ENCODE measurements around the gene ZEB1. TPM values are rescaled to one million over a fixed set of nuclear protein-coding genes. Genes with fewer than 3 reads are reported as not detected.

Gene ZEB1
- total and polyA plus RNA-seq, 10 of the 15 experiments (the other 5 are each of a cell fraction or from before 2014, with no cell fraction given): 10.4 to 35.6 (median 24.5) TPM

DNA sequence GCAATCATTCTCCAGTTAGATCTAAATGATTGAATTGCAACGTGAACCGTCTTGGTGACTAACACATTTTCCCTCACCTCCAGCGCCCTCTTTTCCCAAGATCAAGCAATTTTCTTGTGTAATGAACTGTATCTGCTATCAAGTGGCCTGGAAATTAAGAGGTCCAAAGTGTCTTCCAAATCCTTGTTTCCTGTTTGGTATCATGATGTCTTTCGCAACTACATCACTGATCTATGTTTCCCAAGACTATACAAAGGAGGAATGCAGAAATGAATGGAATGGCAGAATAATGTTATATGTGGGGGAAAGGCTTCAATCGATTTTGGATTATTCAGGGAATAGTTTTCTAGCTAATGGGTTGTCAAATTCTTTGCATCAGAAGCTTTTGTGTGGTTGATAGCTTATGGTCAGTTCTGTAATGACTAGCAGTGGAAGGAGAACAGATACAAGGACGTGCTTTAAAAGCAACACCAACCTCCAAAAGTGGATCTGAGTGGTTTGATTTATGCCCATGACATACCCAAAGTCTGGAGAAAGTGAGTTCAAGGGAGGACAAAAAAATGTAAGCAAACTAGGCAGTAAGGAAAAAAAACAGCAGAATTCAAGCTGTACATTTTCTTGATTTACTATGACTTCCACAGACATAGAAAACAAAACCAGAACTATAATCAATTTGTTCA, 14.6 kb upstream of the ZEB1 start:
- ChIA-PET RAD21 (ENCODE audit: unreplicated experiment) (no interaction called here), POLR2A (no interaction called here), CTCF (interaction anchor here (1.8 kb wide), 1 partner anchor 41 kb away, joined by 3 read pairs; no protein-coding TSS in a partner anchor), SMC1A (ENCODE audit: uncharacterized antibody, unreplicated experiment) (interaction anchor here (0.9 to 2.0 kb wide), 3 partner anchors 9 to 272 kb away, joined by 3 to 7 read pairs (median 4); no protein-coding TSS in a partner anchor)
- Histone ChIP-seq H2AFZ (ENCODE audit: control insufficient read depth, low read depth, low read length) (no peak overlapping the region), H3K4me3 (no peak overlapping the region), H3K27ac (ENCODE audit: control insufficient read depth, insufficient read depth) (no peak overlapping the region), H3K4me1 (ENCODE audit: control insufficient read depth, insufficient read depth, low read length) (0 out of 2 replicates have a peak, but pooled peaks cover 3% of the 10 kb centered on the region), H3K9ac (ENCODE audit: control insufficient read depth, insufficient read depth, low read length) (no peak overlapping the region), H3K79me2 (ENCODE audit: control insufficient read depth, insufficient read depth, low read length) (no peaks in the 10 kb centered on the region), H3K36me3 (ENCODE audit: control insufficient read depth in 2 of 2, insufficient read depth in 2 of 2, low read length in 1 of 2) (no peaks in the 10 kb centered on the region), H4K20me1 (ENCODE audit: control insufficient read depth, insufficient read depth) (no peaks in the 10 kb centered on the region), H3K4me2 (ENCODE audit: control insufficient read depth, insufficient read depth) (no peak overlapping the region), H3K27me3 (replicated peaks in 1 of 2; ENCODE audit: control insufficient read depth in 2 of 2, insufficient read depth in 2 of 2, low read length in 1 of 2) (no peaks in the 10 kb centered on the region), H3K9me3 (replicated peaks; ENCODE audit: control insufficient read depth, insufficient read depth, low read length) (no peaks in the 10 kb centered on the region)
- TF ChIP-seq EZH2 (IDR thresholded peaks at IDR 0.05; ENCODE audit: borderline replicate concordance, control insufficient read depth, low read depth, low read length): no peak
- TF ChIP-seq, protein P1, sequence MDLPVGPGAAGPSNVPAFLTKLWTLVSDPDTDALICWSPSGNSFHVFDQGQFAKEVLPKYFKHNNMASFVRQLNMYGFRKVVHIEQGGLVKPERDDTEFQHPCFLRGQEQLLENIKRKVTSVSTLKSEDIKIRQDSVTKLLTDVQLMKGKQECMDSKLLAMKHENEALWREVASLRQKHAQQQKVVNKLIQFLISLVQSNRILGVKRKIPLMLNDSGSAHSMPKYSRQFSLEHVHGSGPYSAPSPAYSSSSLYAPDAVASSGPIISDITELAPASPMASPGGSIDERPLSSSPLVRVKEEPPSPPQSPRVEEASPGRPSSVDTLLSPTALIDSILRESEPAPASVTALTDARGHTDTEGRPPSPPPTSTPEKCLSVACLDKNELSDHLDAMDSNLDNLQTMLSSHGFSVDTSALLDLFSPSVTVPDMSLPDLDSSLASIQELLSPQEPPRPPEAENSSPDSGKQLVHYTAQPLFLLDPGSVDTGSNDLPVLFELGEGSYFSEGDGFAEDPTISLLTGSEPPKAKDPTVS (IDR thresholded peaks at IDR 0.05; ENCODE audit: low read depth, low read length): no peak
- no peak for TF ChIP-seq CHD1 (IDR thresholded peaks at IDR 0.05; ENCODE audit: low read depth, low read length)
- TF ChIP-seq RAD51 (IDR thresholded peaks at IDR 0.05): no peak
- TF ChIP-seq, protein P2, sequence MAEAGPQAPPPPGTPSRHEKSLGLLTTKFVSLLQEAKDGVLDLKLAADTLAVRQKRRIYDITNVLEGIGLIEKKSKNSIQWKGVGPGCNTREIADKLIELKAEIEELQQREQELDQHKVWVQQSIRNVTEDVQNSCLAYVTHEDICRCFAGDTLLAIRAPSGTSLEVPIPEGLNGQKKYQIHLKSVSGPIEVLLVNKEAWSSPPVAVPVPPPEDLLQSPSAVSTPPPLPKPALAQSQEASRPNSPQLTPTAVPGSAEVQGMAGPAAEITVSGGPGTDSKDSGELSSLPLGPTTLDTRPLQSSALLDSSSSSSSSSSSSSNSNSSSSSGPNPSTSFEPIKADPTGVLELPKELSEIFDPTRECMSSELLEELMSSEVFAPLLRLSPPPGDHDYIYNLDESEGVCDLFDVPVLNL (IDR thresholded peaks at IDR 0.05; ENCODE audit: low read depth, low read length): no peak
- no peak for TF ChIP-seq ZNF217 (IDR thresholded peaks at IDR 0.05)
- no peak for TF ChIP-seq ZNF384 (IDR thresholded peaks at IDR 0.05; ENCODE audit: borderline replicate concordance, low read depth, low read length)
- no peak for TF ChIP-seq CBFB (IDR thresholded peaks at IDR 0.05; ENCODE audit: low read depth)
- no peak for TF ChIP-seq ATF7 (IDR thresholded peaks at IDR 0.05; ENCODE audit: low read depth)
- no peak for TF ChIP-seq PKNOX1 (IDR thresholded peaks at IDR 0.05)
- no peak for TF ChIP-seq IKZF2 (IDR thresholded peaks at IDR 0.05)
- no peak for TF ChIP-seq BCL11A (IDR thresholded peaks at IDR 0.05; ENCODE audit: low read depth, low read length)
- no peak for TF ChIP-seq BCLAF1 (IDR thresholded peaks at IDR 0.05)
- no peak for TF ChIP-seq USF2 (IDR thresholded peaks at IDR 0.05; ENCODE audit: borderline replicate concordance, low read depth, low read length)
- 75% methylated on average over 6 of the region's 6 CpGs for WGBS (ENCODE audit: insufficient coverage, insufficient replicate concordance, low lambda C conversion rate, missing lambda C conversion rate)
- in situ Hi-C loops (cut with MboI): no loop called here
- FAIRE-seq (no peak), DNase-seq (ENCODE audit: low read depth, low spot score) (no peak), ATAC-seq (no peak)
- intact Hi-C loops (cut with micrococcal nuclease; ENCODE audit: unreplicated experiment): no loop called here
- no TSS peak for BruUV-seq (replicated peaks)
